Hematopoietic multipotent progenitor cell treated with erythropoietin and hydrocortisone succinate and interleukin-3 and kit ligand, for 6 days (in vitro differentiated cells): ENCODE data around the gene RABGAP1L.
"Not testable (repeated sequence)": the region's sequence is repeated elsewhere in the genome, so short reads cannot be mapped to it uniquely, and the experiment has no call there.

Experiments
- DNase-seq: peaks from one replicate; pipeline ENCODE4 v3.0.0-alpha.2; 2015

The RABGAP1L gene

GRCh38 chr1:174159252-174160108, at the start of gene RABGAP1L:
RABGAP1L (plus strand) TSS chr1:174159520.
- DNase-seq = peak; percentile 97

GRCh38 chr1:174110053-174110452, 49.3 kb upstream of the RABGAP1L start:
- DNase-seq = no peak

GRCh38 chr1:174112489-174113162, 46.7 kb upstream of the RABGAP1L start:
- DNase-seq = no peak

- DNase-seq = no peak
These were observed 45.2 kb upstream of the RABGAP1L start for GRCh38 chr1:174114106-174114505.

GRCh38 chr1:174114788-174115448, 44.4 kb upstream of the RABGAP1L start:
- peak; percentile 85 for DNase-seq

- DNase-seq = no peak
These were observed 43.3 kb upstream of the RABGAP1L start for GRCh38 chr1:174116042-174116441.

DNA sequence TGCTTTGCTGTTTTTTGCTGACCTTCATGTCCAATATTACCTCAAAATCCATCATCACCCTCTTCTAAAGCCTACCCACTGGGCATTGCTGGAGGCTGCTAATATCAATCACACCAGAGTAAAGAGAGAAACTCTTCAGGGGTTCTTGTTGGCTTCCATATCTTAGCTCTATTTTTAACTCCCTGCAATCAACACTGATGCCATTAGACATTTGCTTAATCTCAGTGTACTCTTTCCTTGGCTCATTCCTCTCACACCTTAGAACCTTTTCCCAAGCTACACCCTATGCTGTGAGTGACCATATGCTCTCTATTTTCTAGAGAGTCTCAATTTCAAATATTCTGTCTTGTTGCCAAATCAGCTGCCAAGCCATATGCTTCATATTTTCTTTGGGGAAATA, 40.6 kb upstream of the RABGAP1L start:
- DNase-seq = no peak

DNA sequence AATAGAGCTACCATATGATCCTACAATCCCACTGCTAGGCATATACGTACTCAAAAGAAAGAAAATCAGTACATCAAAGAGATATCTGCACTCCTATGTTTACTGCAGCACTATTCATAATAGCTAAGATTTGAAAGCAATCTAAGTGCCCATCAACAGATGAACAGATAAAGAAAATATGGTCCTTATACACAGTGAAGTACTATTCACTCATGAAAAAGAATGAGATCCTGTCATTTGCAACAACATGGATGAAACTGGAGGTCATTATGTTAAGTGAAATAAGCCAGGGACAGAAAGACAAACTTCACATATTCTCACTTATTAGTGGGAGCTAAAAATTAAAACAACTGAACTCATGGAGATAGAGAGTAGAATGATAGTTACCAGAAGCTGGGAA, 37.0 kb upstream of the RABGAP1L start:
- DNase-seq = not testable (repeated sequence)

DNA sequence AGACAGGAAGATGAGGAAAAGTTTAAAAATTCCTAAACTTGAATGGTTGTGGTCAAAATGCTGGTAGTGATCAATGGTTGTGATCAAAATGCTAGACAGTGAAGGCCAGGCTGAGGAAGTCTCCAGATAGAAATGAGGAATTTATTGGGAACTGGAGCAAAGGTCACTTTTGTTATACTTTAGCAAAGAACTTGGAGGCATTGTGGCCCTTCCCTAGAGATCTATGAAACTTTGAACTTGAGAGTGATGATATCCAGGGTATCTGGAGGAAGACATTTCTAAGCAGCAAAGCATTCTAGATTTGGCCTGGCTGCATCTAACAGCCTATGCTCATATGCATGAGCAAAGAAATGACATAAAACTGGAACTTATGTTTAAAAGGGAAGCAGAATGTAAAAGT, 35.5 kb upstream of the RABGAP1L start:
- no peak for DNase-seq

DNA sequence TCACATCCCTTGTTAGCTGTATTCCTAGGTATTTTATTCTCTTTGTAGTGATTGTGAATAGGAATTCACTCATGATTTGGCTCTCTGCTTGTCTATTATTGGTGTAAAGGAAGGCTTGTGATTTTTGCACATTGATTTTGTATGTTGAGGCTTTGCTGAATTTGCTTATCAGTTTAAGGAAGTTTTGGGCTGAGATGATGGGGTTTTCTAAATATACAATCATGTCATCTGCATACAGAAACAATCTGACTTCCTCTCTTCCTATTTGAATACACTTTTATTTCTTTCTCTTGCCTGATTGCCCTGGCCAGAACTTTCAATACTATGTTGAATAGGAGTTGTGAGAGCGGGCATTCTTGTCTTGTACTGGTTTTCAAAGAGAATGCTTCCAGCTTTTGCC, 32.1 kb upstream of the RABGAP1L start:
- DNase-seq = not testable (repeated sequence)

DNA sequence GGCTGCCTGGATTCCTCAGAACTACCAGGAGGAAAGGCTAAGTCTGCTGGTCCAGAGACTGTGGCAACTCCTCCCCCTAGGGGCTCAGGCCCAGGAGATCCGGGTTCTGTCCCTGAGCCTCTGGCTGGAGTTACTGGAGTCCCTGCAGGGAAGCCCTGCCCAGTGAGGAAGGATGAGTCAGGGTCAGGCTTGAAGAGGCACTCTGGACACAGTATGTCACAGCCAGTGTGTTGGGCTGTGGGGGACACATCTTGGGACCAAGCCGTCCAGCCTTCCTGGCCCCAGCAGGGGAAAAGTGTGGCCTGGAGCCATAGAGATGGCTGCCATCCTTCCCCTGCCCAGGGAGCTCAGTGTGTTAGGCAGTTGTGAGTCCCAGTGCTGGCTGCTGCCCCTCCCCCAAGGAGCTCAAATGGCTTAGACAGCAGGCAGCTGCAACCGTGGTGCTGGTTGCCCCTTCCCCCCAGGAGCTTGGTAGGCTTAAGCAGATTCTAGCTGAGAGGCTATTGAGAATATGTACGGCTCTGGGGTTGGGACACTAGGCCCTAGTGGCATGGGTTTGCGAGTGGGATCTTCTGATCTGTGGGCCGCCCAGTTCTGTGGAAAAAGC, 28.2 kb upstream of the RABGAP1L start:
- no peak for DNase-seq

- DNase-seq = no peak
These were observed 25.2 kb upstream of the RABGAP1L start for GRCh38 chr1:174134003-174134659.

- DNase-seq = no peak
These were observed 24.1 kb upstream of the RABGAP1L start for GRCh38 chr1:174135211-174135610.

DNA sequence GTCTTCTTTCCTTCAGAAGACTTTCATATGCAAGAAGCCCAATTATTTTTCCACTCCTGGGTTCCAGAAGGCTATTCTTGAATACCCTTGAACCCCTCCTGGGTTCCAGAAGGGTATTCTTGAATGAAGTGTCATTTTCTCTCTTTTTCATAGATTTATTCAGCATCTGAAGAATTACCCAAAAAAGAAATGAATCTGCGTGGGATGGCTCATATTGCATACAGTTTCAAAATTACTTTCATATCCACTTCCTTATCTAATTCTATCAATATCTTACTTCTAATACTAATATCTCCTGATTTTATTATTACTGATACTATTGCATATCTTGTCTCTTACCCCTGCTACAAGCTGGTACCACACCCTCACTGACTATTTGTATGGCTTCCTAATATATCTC, 22.6 kb upstream of the RABGAP1L start:
- no peak for DNase-seq

DNA sequence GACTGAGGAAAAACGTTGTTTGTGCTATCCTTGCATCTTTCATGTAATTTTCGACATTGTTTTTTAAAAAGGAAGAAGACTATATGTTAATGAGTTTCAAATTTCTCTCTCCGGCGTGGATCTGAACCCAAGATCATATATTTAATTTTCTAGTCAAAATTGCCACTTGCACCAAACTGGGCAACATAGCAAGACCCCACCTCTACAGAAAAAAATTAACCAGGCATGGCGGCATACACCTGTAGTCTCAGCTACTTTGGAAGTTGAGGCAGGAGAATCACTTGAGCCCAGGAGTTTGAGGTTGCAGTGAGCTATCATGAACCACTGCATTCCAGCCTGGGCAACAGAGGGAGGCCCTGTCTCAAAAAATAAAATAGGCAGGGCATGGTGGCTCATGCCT, 16.5 kb upstream of the RABGAP1L start:
- no peak for DNase-seq

- peak; percentile 36 for DNase-seq
These were observed 15.5 kb upstream of the RABGAP1L start for GRCh38 chr1:174143727-174144396.

GRCh38 chr1:174144397-174144783, 14.9 kb upstream of the RABGAP1L start:
- peak; percentile 5 for DNase-seq

DNA sequence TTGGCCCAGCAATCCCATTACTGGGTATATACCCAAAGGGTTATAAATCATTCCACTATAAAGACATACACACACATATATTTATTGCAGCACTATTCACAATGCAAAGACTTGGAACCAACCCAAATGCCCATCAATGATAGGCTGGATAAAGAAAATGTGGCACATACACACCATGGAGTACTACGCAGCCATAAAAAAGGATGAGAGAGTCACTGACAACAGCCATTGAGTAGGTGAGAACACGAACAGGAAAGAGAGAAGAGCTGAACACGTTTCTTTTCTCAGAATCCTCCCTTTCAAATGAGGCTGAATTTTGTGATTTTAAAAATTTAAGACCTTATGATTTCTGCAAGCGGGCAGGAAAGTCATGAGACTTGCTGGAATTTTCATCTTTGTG, 10.1 kb upstream of the RABGAP1L start:
- no peak for DNase-seq

- no peak for DNase-seq
These were observed 8.8 kb upstream of the RABGAP1L start for GRCh38 chr1:174150499-174150898.

DNA sequence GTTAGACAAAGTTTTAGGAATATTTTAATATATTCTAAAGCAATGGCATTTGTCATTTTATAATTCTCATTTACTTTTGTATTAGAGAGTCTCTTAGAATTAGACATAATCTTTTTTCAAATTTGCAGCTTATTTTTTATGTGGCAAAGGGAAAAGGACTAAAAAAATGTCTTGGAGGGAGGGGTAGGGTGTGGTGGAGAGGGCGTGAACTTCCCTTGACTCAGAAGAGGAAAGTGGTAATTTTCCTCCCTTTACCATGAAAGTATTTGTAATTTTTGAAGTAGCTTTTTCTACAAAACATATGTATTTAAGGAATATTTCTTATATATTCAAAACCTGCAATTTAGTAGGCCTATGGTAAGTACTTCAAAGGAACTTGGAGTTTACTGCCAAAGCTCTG, 6.9 kb upstream of the RABGAP1L start:
- peak; percentile 33 for DNase-seq

- DNase-seq = peak; percentile 22
These were observed 6.1 kb upstream of the RABGAP1L start for GRCh38 chr1:174153085-174153824.

DNA sequence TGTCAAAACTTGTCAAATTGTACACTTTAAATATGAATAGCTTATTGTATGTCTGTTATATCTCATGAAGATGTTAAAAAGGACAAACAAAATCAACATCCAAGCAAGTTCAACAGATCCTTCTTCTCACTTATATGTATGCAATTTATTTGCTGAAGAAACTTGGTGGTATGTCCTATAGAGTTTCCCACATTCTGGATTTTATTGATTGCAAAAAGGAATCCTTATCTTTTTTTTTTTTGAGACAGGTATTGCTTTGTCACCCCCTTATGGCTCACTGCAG, 5.6 kb upstream of the RABGAP1L start:
- no peak for DNase-seq
